Kidney epithelial cell (primary cell): Measurements from ENCODE around the gene KCNQ1. TPM values are rescaled to one million over a fixed set of nuclear protein-coding genes. Genes with fewer than 3 reads are reported as not detected.

Experiments
- DNase-seq: peaks from one replicate; pipeline ENCODE4 v3.0.0-alpha.2; 2010; ENCODE audit warnings: low read depth
- H3K27me3 ChIP-seq: 2 replicates; pipeline ENCODE4 v1.6.0; 2011; ENCODE audit warnings: low read length; ENCODE audit not compliant: control insufficient read depth, insufficient read depth
- H3K36me3 ChIP-seq: 2 replicates; pipeline ENCODE4 v1.5.1; 2011; ENCODE audit warnings: low read length; ENCODE audit not compliant: control insufficient read depth, insufficient read depth
- H3K4me3 ChIP-seq: 2 replicates; pipeline ENCODE4 v1.5.1; 2011; ENCODE audit warnings: low read depth, mild to moderate bottlenecking, control low read depth, low read length
- CTCF ChIP-seq: IDR thresholded peaks from 2 replicates; pipeline ENCODE4 v1.5.1; 2011; ENCODE audit warnings: mild to moderate bottlenecking, moderate library complexity, low read length, control low read depth, inconsistent platforms; ENCODE audit not compliant: insufficient read depth, poor library complexity, severe bottlenecking
- total RNA-seq: library from RNA; depleted of rRNA; stranded (reverse); fragments of >200 nt; gene quantifications from 2 replicates; pipeline ENCODE4 v1.2.3, GENCODE V29; 2015

Gene KCNQ1
- total RNA-seq, 1 donor from 2014 or later = 2.3 TPM

GRCh38 chr11:2805388-2806056 lies 360.7 kb downstream of the KCNQ1 start:
- DNase-seq = no peak
- H3K27me3 ChIP-seq = peaks cover 59% of the 10 kb centered on the region
- no peaks in the 10 kb centered on the region for H3K36me3 ChIP-seq
- no peak overlapping the region for H3K4me3 ChIP-seq
- no peak for TF ChIP-seq CTCF

GRCh38 chr11:2806351-2807024 lies 361.7 kb downstream of the KCNQ1 start:
- Histone ChIP-seq H3K4me3 (no peak overlapping the region), H3K36me3 (no peaks in the 10 kb centered on the region), H3K27me3 (peaks cover 63% of the 10 kb centered on the region)
- no peak for TF ChIP-seq CTCF
- DNase-seq = no peak

- H3K4me3 ChIP-seq = no peak overlapping the region
- H3K36me3 ChIP-seq = no peaks in the 10 kb centered on the region
- peaks cover 68% of the 10 kb centered on the region for H3K27me3 ChIP-seq
- DNase-seq = no peak
- TF ChIP-seq CTCF = no peak
Measured at GRCh38 chr11:2807025-2807681, 362.3 kb downstream of the KCNQ1 start.

DNA sequence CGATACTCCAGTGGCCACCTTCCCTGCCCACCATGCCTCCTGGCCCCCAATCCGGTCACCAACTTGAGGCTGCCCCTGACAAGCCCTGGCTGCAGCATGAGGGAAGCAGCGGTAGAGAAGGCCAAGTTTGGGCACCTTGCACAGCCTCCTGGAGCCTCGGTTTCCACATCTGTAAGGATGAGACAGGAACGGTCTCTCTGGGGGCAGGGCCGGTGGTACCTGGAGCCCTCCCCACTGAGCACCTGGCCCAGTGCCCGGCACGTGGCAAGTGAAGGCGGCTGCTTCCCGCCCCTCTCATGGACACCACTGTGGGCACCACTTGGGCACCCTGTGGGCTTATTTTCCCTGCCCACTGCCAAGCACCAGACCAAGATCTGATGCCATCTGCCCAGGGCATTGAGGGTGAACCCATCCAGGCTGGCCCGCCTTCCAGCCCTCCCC lies 363.0 kb downstream of the KCNQ1 start:
- H3K36me3 ChIP-seq = no peaks in the 10 kb centered on the region
- no peak for DNase-seq
- H3K27me3 ChIP-seq = peaks cover 69% of the 10 kb centered on the region
- H3K4me3 ChIP-seq = no peak overlapping the region
- TF ChIP-seq CTCF = no peak

DNA sequence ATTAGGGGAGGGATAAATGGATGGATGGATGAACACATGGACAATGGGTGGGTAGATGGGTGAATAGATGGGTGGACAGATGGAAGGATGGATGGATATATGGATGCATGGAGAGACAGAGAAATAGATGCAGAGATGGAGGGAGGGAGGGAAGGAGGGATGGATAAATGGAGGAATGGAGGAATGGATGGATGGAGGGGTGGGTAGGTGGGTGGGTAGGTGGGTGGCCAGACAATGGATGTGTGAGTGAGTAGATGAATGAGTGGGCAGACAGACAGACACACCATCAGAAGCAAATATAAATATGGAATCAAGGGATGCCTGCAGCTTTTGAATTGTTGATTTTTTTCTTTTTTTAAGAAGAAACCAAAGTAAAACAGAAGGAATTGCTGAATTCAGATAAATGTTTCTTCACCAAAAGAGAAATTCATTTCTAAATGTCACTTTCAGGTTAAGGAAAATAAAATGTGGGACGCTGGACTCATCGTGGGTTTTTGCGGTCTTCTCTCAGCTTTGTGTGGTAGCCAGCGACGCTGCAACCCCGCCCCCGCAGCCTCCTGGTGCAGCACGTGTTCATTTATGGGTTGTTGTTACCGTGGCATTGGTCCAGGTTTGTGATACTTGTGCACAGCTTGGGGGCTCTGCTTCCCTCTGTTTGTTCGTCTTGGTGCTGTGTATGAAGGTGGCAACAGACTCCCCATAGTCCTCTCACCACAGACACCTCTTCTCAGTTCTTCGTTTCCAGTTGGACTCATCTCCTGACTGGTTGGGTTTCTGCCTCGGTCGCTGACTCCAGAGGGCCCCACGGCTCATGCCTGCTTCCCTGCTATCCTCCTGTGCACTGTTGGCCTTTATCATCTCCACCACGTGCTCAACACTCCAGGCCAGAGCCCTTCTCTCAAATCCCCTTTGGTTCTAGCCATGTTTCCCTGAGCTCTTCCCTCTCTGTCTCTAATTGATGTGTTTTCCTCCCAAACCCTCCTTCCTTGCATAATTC lies 364.3 kb downstream of the KCNQ1 start:
- peaks cover 58% of the 10 kb centered on the region for H3K27me3 ChIP-seq
- DNase-seq = no peak
- TF ChIP-seq CTCF = no peak
- H3K36me3 ChIP-seq = no peaks in the 10 kb centered on the region
- no peak overlapping the region for H3K4me3 ChIP-seq
